NCI-H446 treated with DMSO at 0.1 percent for 48 hours (cell line): ENCODE data around the gene TPO.

Experiments
- DNase-seq: peaks from one replicate; lab custom pipeline; 2025; lab: John Stamatoyannopoulos, UW

TPO gene

DNA sequence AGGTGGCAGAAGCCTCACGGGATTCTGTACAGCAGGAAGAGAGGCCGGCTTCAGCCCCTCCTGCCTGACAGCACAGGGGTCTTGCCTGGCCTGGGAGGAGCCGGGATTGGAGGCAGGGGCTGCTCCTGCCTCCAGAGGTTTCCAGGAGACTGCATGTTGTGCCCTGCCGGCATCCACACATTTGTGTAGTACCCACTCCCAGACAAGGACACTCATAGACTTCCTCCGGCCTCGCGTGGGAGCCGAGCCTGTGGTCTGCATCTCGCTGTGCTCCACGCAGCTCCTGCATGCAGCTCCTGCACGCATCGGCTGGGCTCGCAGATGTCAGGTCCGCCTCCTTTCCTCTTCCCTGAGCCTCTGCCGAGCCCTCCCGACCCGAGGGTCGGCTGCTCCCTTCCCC lies 34.7 kb downstream of the TPO start:
- DNase-seq: no peak

DNA sequence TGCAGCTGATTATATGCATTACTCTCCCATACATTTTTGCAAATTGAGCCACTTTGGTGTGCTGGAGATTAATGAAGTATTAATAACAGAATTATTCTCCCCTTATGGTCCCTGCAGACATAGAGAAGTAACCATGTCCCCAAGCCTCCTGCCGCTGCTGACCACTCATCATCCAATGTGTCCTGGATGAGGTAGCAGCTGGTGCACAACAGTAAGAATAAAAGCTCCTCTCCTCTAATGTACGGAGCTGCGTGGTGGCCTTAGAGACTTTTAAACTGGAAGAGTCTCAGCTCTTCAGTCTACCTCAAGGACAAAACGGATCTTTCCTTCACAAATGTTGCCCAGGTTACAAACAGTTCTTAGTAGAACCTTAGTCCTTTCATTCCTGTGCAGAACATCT lies 37.7 kb downstream of the TPO start:
- no peak for DNase-seq

DNA sequence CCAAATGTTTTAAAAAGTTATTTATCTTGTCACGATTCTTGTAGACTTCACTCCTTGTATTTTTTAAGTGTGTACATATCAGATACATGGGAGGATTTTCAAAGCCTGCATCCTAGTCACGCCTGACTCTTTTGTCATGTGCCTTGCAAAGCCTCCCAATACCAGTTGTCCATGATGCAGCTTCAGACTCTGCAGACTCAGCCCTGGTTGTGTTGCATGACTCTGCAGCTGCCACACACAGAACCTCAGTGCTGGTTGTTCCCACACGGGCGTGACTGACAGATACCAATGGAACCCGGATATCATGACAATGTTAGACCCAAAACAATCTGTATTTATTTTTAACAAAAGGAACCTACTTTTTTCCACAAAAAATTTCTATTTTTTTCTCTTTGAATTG lies 38.2 kb downstream of the TPO start:
- no peak for DNase-seq

DNA sequence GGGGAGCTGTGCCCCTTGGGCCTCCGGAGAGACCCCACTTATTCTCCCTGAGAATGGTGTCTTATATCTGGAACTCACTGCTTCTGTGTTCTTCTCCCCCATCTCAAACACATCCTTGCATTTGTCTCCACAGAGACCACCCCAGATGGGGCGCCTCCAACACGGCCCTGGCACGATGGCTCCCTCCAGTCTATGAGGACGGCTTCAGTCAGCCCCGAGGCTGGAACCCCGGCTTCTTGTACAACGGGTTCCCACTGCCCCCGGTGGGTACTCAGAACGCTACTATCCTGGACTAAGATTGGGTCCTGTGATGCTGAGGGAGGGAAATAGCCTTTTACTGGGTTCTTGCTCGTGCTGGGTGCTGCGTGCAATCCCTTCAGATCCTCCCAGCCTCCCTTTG lies 40.3 kb downstream of the TPO start:
- no peak for DNase-seq

DNA sequence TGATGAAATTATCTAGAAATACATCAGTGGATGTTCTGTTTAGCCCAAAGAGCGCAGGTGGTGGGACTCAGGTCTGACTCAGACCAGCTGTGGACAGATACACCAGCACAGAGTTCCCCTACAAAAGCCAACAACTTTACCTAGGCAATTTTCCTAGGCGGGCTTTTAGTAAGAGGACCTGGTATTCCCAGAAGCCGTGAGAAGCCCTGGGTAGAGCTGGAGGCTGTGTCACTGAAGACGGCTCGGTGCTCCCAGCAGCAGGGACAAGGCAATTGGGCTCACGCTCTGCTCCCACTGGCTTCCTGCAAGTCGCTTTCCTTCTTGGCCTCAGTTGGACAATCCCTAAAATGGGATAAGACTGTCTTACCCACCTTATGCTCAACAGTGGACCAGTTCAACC lies 41.1 kb downstream of the TPO start:
- DNase-seq: no peak

DNA sequence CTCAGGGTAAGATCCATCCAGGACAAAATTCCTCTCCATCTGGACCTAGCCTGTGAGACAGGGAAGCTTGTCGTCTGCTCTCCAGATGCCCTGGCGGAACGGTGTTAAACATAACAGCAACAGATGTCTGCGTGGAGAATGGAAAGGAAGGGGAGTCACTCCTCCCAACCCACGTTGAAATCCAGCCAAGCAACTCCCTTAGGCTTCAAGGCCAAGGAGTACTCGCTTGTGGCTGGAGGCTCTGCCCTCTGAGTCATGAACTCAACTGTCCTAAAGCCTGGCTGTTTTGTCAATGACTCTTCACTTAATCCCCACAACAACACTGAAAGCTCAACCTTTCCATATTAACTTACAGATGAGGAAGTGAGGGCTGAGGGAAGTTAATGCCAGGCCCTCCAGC lies 42.2 kb downstream of the TPO start:
- DNase-seq: no peak

DNA sequence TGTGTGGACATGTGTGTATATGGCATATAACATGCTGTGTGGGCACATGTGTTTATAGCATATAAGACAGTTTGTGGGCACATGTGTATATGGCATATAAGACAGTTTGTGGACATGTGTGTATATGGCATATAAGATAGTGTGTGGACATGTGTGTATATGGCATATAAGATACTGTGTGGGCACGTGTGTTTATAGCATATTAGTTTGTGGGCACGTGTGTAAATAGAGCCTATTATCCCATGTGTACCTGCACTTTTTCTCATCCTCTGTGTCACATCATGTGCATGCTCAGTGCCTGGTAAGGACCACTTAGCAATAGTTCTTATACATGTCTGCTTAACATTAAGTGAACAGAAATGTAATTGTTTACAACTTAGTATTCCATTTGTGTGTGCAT lies 45.2 kb downstream of the TPO start:
- no peak for DNase-seq

DNA sequence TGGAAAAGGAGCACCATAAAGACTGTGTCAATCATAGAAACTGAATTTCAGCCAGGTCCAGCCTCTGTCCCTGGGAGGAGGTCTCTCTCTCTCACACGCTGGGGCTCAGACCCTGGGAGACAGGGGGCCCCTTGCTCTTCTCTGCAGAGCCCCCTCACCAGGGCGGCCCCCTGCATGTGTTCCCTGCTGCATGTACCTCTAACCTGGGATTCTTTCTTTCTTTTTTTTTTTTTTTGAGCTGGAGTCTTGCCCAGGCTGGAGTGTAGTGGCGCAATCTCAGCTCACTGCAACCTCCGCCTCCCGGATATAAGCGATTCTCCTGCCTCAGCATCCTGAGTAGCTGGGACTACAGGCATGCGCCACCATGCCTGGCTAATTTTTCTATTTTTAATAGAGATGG lies 46.5 kb downstream of the TPO start:
- no peak for DNase-seq

DNA sequence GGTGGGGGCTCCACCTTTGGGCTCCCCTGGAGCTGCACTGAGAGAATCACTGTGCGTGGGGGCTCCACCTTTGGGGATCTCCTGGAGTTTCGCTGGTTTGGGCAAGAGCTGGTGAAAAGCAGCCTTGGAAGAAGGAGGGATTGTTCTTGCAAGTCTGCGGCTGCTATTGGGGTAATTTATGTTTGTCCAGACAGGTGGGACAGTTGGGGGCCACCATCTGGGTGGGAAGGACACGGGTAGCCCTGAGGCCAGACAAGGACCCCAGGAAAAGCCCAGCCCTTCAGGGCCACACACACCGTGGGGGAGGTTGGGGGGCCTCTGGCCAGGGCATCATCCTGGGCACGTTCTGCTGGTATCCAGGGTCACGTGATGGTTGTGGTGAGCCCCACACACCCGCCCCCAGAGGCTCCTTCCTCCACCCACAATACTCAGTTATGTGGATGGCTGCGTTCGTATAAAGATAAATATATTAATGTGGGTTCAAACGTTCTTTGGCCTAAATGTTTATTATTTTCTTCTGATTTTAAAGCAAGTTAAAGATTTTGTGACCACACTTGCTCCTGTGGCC lies 47.7 kb downstream of the TPO start:
- no peak for DNase-seq

DNA sequence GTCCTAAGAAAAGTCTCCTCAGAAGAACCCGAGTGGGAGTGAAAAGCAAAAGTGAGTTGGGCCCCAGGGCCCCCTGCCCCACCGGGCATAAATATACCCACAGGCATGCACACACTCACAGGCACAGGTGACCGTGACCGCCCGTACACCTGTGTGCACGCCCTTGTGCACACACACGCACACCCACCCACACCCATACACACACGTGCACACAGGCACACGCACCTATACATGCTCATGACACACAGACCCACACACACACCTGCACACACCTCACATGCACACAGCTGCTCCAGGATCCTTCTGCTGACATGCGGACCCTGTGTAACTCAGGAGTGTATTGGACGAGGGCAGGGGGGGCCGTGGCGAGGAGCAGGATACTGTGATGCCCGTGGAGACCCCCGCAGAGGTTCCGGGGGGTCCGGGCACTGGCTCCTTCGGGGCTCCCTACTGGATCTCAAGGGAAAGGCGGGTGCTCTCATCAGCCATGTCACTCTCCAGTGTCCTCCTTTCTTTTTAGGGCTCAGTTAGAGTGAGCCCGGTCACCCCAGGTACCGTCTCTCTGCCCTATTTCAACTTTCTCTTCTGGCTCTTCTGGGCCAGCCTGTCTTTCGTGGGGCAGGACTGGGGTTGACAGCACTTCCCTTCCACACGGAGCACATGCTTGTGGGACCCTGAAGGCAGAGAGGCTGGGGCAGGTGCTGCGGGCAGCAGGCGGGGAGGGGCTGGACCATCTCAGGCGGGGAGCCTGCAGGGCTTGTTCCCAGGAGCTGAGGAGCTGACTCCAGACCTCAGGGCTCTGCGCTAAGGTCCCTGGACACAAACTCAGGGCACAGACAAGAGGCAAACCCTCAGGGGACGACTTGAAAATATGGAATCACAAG lies 48.5 kb downstream of the TPO start:
- no peak for DNase-seq

DNA sequence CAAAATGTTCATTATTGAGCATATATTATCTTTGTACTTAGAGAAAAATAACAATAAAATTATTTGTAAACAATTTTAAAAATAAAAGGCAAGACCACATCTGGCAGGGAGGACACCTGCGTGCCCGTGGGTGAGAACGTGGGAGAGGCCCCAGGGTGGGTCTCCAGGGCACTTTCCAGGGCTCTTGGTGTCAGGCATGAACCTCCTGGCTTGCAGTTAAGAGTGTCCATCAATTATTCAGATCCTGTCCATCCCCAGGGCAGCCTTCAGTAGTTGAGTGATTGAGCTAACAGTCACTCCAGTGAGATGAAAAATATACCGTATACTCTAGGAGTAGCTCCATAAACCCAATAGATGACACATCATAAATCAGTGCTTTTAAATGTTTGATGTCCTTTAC lies 49.7 kb downstream of the TPO start:
- no peak for DNase-seq

DNA sequence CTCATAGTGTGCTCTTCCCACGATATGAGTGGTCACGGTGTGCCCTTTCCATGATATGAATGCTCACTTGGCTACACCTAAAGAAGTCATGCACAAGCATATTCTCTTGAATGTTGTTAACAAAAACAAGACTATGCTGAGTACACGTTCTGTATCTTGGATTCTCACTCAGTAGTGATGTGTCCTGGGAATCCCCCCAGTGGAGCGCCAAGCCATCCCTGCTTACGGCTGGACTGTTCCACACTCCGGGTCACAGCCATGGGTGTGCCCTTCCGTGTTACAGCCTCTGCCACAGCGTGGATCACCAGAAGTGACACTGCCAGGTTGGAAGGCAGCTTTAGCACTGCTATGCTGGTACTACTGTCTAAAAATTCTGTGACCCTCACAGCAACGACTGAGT lies 59.1 kb downstream of the TPO start:
- no peak for DNase-seq

DNA sequence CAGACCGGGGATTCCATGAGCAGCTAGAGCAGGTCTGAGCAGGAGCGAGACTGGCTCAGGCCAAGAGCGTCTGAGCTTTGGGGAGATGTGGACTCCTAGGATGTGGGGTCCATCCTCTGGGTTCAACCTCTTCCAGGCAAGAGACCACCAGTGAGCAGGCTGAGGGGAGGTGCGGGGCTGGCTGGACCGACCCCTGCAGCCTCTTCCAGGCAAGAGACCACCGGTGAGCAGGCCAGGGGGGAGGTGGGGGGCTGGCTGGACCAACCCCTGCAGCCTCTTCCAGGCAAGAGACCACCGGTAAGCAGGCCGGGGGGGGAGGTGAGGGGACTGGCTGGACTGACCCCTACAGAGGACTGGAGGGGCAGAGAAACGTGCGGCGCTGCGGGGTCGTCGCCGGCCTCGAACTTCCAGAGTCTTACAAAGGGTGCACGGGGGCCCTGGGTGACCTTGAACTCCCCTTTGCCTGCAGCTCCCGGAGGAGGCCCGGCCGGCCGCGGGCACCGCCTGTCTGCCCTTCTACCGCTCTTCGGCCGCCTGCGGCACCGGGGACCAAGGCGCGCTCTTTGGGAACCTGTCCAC lies 63.4 kb downstream of the TPO start:
- DNase-seq: no peak

DNA sequence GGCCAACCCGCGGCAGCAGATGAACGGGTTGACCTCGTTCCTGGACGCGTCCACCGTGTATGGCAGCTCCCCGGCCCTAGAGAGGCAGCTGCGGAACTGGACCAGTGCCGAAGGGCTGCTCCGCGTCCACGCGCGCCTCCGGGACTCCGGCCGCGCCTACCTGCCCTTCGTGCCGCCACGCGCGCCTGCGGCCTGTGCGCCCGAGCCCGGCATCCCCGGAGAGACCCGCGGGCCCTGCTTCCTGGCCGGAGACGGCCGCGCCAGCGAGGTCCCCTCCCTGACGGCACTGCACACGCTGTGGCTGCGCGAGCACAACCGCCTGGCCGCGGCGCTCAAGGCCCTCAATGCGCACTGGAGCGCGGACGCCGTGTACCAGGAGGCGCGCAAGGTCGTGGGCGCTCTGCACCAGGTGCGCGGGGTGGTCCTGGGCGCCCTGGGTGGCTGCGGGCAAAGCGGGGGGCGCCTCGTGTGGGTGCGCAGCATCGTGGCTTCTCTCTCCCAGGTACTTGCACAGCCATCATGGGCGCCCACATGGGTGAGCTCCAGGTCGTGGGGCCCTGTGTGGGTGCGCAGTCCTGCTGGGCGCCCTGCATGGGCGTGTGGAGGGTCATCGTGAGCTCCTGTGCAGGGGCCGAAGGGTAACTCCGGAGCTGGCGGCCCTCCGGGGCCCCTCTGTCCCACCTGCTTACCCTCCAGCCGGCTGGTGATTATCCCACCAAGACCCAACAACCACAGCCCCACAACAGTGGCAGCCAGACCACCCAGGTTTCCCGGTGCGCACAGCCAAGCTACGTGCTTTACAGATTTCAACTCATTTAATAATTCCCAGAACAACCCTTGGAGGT lies 64.2 kb downstream of the TPO start:
- no peak for DNase-seq

DNA sequence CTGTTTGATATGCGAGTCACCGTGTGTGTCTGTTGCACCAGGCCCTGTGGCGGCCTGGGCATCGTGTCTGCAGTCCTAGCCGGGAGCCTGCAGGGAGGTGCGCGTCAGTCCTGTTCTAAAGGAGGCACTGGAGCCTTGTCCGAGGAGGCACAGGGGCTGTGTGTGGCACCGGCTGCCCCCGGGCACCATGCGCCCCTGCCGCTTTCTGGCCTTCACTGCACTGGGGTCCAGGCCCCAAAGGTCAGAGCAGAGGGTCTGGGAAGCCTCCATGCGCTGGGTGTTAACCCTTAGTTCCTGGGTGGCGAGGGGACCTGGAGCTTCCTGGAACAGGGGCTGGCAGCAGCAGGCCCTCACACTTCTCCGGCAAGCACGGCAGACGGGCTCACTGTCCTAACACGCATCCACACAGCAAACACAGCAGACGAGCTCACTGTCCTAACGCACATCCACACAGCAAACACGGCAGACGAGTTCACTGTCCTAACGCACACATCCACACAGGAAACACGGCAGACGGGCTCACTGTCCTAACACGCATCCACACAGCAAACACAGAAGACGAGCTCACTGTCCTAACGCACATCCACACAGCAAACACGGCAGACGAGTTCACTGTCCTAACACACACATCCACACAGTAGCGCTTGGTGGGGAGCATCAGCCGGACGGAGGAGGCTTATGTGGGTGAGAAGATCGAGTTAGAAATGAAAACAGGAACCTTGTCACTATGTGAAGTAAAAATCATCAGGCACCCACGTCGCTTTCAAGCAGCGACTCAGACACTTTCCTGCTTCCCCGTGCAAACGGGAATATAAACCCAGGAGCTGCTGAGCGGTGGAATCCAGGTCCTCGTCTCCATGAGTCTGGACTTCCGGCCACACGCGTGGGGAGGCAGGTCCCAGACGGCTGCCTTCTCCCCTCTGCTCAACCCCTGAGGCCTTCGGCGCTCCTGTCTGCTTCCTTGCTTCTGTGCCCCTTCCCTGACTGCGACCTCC lies 65.3 kb downstream of the TPO start:
- DNase-seq: no peak

DNA sequence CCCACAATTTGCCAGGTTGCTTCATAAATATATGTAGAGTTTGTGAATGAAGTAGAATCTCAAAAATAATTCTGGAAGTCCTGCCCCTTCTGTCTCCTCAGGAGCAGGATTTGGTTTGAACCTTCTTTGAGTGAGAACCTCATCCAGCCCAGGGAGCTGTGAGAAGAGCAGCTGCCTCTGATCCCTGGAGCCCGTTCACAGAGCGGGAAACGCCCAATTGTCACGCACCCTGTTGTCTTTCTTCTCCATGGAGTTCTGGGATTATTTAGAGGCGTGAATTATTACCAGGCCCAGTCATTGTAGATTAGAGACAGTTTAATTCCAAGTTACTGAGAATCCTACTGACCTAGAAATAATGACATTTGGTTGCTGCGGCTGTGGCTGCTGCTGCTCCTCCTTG lies 66.1 kb downstream of the TPO start:
- no peak for DNase-seq

DNA sequence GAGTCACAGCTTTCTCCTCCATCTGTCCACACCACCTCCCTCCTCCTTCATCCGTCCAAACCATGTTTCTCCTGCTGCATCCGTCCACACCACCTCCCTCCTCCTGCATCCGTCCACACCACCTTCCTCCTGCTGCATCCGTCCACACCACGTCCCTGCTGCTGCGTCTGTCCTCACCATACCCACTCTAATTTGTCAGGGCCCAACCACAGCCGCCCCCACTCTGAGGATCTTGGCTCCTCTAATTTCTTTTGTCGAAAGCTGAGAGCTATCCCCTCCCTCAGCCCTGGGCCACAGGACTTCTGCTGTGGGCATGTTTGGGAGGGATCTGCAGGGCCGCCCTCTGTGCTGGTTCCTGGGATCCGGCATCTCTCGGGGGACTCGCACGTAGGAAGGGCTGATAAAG lies 67.4 kb downstream of the TPO start:
- no peak for DNase-seq

DNA sequence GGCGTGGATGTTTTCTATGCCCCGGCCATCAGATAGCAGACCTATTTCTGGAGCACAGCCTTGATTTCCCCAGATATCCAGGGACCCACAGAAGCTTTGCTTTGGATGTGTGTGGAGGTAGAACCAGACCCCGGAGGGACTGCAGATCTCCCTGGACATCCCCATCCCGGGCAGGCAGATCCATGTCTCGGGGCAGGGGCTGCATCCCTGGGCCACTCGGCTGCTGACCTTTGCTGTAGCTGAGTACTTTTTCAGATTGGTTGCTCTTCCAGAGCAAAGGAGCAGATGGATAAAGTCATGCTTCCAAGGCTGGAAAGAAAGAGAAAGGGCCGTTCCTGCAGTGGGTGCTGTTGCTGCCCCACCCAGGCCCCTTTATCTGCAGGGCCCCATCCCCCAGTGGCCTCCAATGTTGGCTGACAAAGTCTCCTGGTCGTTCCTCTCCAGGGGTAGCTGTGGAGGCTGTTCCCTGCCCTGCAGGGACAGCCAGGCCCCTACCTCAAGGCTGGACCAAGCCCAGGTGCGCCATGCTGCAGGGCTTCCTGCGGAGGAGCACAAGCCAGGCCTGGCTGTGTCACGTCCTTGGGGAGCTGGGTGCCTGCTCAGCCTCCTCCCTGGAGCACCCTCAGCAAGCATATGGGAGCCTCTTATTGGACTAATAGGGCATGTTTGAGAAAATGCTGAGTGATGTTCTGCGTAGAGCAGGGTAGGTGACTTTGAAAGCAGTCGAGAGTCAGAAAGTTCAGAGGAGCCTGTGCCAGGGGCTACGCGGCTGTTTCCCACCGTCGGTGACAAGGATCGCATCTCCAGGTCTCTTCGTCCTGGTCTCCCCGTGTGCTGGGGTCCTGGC lies 68.4 kb downstream of the TPO start:
- DNase-seq: no peak

DNA sequence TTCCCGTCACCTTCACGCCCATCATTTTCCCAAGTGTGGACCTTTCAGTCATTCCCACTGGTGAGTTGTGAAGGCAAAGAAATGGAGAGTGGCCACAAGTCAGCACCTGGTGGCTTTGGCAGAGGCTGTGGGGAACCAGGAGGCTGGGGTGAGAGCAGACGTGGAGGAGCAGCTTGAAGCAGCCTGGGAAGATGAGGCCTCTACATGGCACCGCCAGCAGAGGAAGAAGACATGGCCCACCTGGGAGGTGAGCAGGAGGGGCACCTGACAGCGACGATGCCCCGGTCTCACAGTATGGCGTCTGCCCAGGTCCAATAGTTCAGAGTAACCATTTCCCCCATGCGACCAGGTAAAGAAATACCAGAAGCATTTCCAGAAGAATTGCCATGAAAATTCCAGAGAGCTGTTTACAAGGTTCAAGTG lies 69.0 kb downstream of the TPO start:
- no peak for DNase-seq

DNA sequence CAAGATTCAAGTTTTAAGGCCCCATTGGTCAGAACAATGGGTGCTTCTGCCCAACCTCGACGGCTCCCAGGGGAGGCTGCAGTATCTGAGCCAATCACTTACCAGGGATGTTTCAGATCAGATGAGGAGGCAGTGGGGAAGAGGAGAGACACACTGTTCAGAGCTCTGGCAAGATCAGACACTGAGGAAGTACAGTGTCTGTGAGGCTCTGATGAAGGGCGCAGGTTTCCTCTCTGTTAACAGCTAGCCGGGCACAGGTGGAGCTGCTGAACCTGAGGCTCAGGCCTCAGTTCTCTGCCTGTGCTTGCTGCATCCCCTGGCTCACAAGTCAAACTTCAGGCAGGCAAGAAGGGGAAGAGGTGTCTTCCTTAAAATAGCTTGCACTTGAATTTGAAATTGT lies 69.7 kb downstream of the TPO start:
- no peak for DNase-seq
